ENCODE results near the gene PAX6.

Gene PAX6

DNA sequence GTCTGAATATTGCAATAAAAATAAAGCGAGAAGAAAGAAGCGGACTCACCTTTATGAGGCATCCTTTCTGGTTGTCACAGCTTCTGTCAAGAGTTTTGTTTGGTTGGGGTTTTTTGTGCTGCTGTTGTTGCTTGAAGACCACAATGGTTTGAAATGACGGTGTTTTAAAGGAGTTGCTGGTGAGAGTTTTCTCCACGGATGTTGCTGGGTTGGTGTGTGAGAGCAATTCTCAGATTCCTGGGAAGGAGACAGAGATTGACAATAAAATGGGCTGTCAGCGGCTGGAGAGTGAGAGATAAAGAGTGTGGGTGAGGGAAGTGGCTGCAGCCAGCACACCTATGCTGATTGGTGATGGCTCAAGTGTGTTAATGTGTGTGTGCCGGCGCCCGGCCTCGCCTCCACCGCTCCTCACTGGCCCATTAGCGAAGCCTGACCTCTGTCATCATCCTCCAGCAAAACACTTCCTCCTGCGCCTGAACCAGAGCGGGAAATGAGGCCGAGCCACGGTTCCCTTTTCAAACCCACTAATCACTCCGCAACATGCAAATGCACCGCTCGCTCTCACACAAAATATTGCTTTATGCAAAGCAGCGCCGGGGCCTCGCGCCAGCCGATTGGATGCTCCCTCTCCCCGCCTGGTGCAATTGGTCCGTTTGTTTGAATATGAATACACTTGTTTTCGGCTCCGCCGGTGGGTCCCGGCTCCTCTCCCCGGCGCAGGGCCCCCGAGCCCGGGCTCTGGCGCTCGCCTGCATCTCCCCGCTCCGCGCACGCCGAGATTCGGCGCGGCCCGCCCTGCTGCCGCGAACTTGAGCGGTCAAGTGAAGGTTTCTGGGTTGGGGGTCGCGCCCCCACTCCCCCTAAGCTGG lies at the start of gene PAX6:
TSS of gene PAX6 (minus strand) at position 544 of the 869 bp plus-strand sequence. CDS start 4,911 bp downstream, outside the sequence.
- no peak for DNase-seq (ENCODE audit: low read depth in 3 of 3)

GRCh38 chr11:31860391-31860790 lies 49.3 kb upstream of the PAX6 start:
- DNase-seq (ENCODE audit: low read depth in 3 of 3), result no peak

DNA sequence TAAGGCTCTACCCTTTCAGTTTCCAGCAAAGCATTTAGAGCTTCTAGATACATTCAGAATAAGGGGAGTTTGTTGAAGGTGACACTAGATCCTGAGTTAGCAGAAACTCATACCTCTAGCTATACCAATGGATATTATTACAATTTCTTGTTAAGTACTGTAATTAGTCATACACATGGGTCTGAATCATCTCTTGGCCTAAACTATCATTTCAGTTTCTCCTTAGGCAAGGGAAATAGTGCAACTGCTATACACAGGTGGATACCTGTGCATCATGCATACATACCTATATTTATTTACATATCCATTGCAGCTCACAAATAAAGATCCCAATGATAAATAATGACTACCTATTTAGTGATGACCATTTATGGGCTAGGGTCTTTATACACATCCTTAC lies 45.1 kb upstream of the PAX6 start:
- DNase-seq (ENCODE audit: low read depth in 3 of 3), result no peak

- DNase-seq (ENCODE audit: low read depth in 3 of 3), result no peak
These were observed 44.3 kb upstream of the PAX6 start for GRCh38 chr11:31855466-31855865.

DNA sequence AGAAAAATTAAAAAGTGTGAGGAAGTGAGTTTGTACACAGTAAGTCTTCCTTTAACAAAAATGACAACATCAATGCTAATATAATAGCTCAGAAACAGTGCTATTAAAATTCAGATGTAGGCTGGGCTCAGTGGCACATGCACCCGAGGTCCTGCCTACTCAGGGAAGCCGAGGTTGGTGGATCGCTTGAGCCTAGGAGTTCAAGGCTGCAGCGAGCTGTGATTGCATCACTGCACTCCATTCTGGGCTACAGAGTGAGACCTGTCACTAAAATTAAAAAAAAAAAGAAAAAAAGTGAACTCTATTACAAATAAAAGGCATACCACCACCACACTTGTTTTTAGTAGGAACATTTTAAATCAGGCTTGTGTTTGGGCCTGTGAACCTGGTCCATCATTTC lies 39.2 kb upstream of the PAX6 start:
- DNase-seq (ENCODE audit: low read depth in 3 of 3), result no peak

GRCh38 chr11:31847761-31848160 lies 36.6 kb upstream of the PAX6 start:
- no peak for DNase-seq (ENCODE audit: low read depth in 3 of 3)

GRCh38 chr11:31845331-31845730 lies 34.2 kb upstream of the PAX6 start:
- DNase-seq (ENCODE audit: low read depth in 3 of 3), result no peak

- DNase-seq (ENCODE audit: low read depth in 3 of 3), result no peak
These were observed 33.2 kb upstream of the PAX6 start for GRCh38 chr11:31844351-31844750.

- DNase-seq (ENCODE audit: low read depth in 3 of 3), result no peak
These were observed 30.3 kb upstream of the PAX6 start for GRCh38 chr11:31841435-31841834.

- no peak for DNase-seq (ENCODE audit: low read depth in 3 of 3)
These were observed 23.1 kb upstream of the PAX6 start for GRCh38 chr11:31834237-31834636.

DNA sequence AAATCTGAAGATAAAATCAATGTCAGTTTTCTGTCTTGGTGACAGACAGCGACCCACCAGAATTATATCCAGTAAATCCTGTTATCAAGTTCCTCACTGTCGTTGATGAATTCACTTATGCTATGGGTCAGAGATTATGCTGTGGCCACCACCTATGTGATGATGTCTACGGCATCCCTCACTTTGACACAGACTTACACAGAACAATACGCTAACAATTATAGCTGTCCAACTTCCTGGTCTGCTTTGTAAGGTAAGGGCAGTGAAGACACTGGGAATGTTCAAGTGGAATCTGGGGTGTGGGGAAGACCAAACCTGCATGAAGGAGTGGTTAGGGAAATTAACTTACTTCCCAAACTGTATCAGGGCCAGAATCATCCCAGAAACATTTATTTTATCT lies 19.3 kb upstream of the PAX6 start:
- DNase-seq (ENCODE audit: low read depth in 3 of 3), result no peak

DNA sequence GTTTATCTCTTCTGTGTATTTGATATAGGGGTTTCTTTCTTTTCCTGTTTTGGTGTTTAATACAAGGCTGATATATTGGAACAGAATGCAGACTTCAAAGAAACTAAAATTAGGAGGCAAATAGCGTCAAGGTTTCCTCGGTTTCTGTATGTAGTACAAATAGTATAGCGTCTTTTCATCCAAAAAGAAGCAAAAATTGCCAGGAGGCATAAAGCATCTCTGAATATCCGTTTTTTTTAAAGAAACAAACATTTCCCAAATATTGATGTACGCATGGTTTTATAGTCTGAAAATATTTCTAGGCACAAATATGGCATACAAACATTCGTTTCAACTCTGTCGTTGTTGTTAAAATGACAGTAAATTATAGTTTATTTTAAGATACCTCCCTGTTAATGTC lies 17.1 kb upstream of the PAX6 start:
- DNase-seq (ENCODE audit: low read depth in 3 of 3), result no peak

DNA sequence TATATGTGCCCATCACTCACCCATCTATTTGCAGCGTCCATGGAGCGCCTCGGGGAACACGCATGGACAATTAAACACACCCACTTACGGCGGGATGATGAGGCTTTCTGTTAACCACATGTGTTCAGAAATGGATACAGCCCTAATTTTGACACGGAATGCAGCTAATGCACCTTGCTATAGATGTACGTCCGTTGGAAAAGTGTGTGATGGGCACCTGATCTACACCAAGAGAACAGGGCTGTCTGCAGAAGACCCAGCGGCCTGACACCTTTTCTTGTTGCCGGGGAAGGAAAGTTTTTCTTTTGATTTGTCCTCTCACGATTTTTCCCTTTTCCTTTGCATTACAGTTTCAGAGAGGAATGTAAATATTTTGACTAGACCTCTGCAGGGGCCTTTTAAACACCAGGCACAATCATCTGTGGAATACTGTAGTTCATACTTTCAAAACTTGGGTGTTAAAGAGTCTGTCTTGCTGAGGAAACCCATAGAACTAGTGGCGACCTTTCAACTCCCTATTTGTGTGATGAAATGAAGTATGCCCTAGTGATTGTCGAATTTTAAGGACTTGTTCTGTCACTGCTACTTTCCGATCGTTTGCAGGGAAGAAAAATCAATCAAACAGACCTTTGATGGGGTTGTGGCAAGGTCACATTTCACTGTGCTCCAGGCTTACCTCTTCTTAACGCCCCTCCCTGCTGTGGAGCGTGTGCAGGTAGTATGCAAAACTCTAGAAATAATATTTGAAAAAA lies 16.5 kb upstream of the PAX6 start:
- no peak for DNase-seq (ENCODE audit: low read depth in 3 of 3)

DNA sequence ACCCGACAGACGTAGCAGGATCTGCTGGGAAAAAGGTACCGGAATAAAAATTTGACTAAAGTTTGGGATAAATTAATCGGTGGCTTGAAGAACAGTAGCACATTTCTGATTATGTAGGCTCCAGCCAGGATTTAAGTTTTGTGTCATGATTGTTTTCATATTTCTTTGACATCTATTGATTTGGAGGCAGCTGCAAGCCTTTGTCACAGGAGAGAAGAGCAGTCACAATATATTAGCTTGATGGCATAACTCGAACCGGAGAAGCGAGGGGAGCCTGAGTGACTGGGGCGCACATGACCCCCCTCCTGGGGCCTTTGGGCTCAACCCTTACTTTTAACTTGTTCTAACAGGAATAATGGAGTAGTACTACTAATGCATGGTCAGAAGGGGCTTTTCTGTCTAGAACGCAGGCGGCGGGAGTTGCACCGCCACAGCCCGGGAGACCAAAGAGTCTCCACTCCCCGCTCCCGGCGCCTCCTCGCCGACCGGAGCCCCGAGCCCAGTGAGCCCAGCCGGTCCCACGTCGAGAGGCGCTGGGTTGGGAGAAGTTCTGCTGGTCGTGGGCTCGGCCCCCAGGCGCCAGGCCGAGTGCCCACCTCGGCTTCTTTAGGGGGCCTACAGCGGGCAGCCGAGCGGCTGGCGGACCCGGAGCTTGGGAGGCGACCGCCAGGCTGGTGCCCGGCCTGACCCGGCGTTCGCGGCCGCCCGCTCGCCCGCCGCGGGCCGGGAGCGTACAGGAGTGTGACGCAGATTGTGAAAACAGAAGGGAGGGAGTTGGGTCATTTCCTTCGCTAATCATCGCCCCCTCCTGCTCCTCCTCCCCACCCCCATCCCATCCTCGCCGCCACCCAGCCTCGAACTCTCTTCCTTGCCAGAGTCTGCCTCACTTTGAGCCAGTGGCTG lies 15.7 kb upstream of the PAX6 start:
- no peak for DNase-seq (ENCODE audit: low read depth in 3 of 3)

DNA sequence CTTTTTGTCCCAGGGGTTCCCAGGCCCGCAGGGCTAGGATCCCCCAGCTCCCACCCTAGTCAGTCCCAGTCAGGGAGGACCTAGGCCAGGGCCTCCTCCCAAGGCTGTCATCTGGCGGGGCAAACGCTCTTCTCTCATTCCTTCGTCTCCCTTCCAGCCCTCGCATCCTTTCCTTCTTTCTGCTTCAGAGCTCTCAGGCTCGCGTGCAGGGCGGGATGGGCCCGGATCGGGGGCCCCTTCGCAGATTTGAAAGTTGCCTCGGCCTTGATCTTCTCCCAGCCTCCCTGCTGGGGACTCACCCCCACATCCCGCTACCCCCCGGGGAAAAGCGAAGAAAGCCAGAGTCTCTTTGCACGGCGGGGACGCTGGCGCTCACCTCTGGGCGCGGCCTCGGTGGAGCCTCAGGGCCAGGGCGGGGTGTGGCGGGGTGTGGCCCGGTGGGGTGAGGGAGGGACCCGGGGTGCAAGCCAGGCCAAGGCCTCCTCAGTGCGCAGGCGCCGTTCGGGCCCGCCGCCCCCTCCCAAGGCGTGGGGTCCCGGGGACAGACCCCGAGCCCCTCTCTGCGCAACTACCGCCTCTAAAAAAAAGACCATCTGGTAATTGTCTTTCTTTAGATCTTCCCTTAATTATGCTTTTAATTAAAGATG lies 14.8 kb upstream of the PAX6 start:
- no peak for DNase-seq (ENCODE audit: low read depth in 3 of 3)

DNA sequence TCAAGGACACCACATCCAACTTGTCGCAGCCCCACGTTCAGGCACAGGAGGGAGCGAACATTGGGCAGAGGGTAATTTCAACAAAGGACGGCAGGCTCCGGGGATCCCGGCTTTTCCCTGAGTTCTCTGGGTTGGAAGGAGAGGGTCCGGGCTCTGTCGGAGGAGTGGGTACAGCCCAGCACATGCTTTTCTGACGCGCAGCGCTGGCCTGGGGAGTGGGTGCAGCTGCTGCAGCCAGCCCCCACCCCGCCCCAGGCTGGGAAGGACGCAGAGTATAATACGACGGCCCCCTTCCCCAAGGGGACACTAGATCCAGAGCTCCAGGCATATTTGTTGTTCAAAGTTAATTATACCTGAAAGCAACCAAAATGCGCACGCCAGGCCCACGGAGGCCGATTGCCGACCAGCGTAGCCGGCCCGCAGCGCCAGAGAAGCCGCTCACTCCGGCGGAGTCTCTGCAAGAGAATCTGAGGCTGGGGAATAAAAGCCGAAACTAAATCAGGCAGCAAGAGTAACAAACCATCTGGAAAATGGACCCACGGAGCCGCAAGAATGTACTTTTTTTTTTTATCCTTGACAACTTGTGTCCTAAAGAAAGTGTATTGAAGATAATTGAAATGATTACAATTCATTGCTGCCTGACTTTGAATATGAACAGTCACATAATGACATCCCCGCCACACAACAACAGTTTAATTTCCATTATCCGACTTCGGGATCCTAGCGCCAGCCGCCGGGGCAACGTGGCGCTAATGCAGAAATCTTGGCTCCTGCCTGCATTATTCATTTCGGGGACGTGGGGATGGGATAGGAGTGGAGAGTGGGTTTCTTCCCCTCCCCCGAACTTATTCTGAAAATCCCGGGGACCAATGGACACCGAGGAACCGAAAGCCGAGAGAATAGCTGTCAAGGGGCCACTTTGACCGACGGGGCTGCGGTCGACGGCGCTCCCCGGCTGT lies 14.0 kb upstream of the PAX6 start:
- no peak for DNase-seq (ENCODE audit: low read depth in 3 of 3)

DNA sequence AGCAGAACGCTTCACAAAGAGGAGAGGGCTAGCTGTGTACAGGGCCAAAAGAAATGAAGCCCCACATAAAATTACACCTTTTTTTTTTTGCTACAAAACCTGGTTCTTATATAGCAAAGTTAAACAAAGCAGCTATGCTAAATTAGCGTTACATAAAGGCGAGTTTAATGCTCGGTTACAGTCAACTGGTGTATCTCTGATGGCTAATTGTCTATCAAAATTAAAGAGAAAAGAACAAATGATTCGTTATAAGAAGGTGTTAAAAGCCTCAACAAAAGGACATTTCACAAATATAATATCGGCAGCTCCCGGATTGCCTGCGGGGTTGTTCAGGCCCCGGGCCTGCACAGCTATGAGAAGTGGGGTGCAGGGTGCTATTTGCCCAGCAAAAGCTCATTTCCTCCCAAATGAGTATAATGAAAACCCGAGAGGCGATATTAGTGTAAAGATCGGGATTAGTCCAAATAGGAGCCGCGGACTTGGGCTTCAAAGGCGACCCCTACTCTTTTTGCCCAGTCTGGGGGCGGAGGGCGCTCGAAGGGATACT lies 13.3 kb upstream of the PAX6 start:
- no peak for DNase-seq (ENCODE audit: low read depth in 3 of 3)

DNA sequence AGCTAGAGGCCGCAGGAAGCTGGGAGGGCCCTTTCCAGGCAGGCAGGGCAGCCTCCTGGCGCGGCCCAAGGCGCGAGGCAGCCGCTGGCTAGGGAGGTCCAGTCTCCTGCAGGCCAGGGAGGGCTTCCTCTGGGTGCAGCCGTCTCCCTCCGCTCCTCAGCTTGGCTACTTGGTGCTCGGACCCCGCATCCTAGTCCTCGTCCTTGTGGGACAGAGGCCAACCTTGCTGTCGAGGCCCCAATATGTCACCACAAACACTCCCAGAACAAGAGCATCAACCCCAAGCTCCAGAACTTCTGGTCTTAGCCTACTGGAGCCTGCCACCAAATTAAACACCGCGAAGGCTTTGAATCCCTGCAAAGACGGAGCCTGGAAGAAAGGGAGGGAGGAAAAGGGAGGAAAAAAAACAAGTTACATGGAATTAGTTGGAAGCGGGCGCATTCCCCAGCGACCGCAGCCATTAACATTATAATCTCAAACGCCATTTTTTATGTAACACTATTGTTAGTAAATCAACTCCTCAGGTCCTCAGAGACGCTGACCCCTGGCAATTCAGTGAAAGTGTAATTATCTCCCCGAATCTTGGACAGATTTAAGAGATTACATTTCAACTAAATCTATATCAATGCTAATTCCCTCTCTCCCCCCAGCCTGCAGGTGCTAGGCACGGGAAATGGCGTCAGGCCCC lies 12.7 kb upstream of the PAX6 start:
- DNase-seq (ENCODE audit: low read depth in 3 of 3), result no peak

GRCh38 chr11:31822927-31823643 lies 12.0 kb upstream of the PAX6 start:
- no peak for DNase-seq (ENCODE audit: low read depth in 3 of 3)

All from stimulated activated CD4-positive, alpha-beta T cell treated with anti-CD3 and anti-CD28 coated beads, TNF-alpha, amount 100 ng/mL, for 4 hours (primary cell).